ENCODE data around the gene SMOC1.

- TF ChIP-seq CTCF (conservative IDR thresholded peaks at IDR 0.05) (no peak), EZH2 (IDR thresholded peaks at IDR 0.05; ENCODE audit: low read depth) (no peak)
These were observed 127.5 kb downstream of the SMOC1 start for GRCh38 chr14:70006699-70007098.
